ENCODE data around the gene ZEB2.

Gene ZEB2

DNA sequence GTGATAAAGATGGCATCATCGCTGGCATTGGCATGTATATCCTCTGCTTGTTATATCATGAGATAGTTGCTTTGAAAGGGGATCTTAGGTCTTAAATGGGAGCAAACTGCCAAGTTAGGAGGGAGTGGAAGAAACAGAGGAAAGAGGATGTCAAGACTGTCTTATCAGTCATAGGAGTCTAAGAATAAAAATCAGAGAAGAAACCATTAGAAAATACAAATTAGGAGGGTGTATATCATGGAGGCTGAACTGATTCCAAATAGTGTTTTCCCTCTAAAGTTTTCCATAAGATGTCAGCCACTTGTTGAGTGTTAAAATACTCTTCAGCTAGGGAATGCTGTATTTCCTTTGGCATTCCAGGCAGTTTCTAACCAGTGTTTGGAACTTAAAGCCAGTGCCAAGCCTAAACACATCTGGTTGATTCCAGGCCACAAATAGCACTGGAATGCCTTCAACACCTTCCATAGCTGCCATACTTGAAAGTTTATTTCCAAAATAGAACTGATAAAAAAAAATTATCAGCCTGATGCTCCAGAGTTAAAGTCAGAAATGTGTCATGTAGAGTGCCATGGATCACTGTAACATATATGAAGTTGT, 129.4 kb downstream of the ZEB2 start:
- TF ChIP-seq POLR2AphosphoS5 (IDR thresholded peaks at IDR 0.05; ENCODE audit: low read depth) (no peak), GABPA (IDR thresholded peaks at IDR 0.05; ENCODE audit: low read depth) (no peak)
- Histone ChIP-seq H3K4me3 (replicated peaks; ENCODE audit: insufficient read depth, low read length) (no peak overlapping the region), H3K27ac (replicated peaks) (no peak overlapping the region), H3K27me3 (ENCODE audit: insufficient read depth, poor library complexity, severe bottlenecking) (no peaks in the 10 kb centered on the region)
- DNase-seq (ENCODE audit: low read depth in 1 of 2, low spot score in 1 of 2), result no peak

GRCh38 chr2:144389930-144390311, 130.0 kb downstream of the ZEB2 start:
- no peaks in the 10 kb centered on the region for H3K27me3 ChIP-seq (ENCODE audit: insufficient read depth, poor library complexity, severe bottlenecking)
- H3K4me3 ChIP-seq (replicated peaks; ENCODE audit: insufficient read depth, low read length), result no peak overlapping the region
- DNase-seq (ENCODE audit: low read depth in 1 of 2, low spot score in 1 of 2), result no peak
- H3K27ac ChIP-seq (replicated peaks), result no peak overlapping the region
- TF ChIP-seq, protein P1, sequence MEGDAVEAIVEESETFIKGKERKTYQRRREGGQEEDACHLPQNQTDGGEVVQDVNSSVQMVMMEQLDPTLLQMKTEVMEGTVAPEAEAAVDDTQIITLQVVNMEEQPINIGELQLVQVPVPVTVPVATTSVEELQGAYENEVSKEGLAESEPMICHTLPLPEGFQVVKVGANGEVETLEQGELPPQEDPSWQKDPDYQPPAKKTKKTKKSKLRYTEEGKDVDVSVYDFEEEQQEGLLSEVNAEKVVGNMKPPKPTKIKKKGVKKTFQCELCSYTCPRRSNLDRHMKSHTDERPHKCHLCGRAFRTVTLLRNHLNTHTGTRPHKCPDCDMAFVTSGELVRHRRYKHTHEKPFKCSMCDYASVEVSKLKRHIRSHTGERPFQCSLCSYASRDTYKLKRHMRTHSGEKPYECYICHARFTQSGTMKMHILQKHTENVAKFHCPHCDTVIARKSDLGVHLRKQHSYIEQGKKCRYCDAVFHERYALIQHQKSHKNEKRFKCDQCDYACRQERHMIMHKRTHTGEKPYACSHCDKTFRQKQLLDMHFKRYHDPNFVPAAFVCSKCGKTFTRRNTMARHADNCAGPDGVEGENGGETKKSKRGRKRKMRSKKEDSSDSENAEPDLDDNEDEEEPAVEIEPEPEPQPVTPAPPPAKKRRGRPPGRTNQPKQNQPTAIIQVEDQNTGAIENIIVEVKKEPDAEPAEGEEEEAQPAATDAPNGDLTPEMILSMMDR (IDR thresholded peaks at IDR 0.05; ENCODE audit: insufficient read depth, low read length), result no peak
- no peak for TF ChIP-seq GABPA (IDR thresholded peaks at IDR 0.05; ENCODE audit: low read depth)
- TF ChIP-seq SPI1 (IDR thresholded peaks at IDR 0.05; ENCODE audit: borderline replicate concordance, low read depth), result no peak
- TF ChIP-seq POLR2AphosphoS5 (IDR thresholded peaks at IDR 0.05; ENCODE audit: low read depth), result no peak

GRCh38 chr2:144389151-144389929, 130.6 kb downstream of the ZEB2 start:
- DNase-seq (ENCODE audit: low read depth in 1 of 2, low spot score in 1 of 2), result no peak
- H3K27me3 ChIP-seq (ENCODE audit: insufficient read depth, poor library complexity, severe bottlenecking), result no peaks in the 10 kb centered on the region
- TF ChIP-seq POLR2AphosphoS5 (IDR thresholded peaks at IDR 0.05; ENCODE audit: low read depth), result peak; percentile 16; the same call in 1 of the 2 replicates
- no peak for TF ChIP-seq REST (IDR thresholded peaks at IDR 0.05; ENCODE audit: insufficient replicate concordance, low read depth)
- TF ChIP-seq, protein P1 (IDR thresholded peaks at IDR 0.05; ENCODE audit: insufficient read depth, low read length), result no peak
- no peak overlapping the region for H3K27ac ChIP-seq (replicated peaks)
- no peak overlapping the region for H3K4me3 ChIP-seq (replicated peaks; ENCODE audit: insufficient read depth, low read length)

DNA sequence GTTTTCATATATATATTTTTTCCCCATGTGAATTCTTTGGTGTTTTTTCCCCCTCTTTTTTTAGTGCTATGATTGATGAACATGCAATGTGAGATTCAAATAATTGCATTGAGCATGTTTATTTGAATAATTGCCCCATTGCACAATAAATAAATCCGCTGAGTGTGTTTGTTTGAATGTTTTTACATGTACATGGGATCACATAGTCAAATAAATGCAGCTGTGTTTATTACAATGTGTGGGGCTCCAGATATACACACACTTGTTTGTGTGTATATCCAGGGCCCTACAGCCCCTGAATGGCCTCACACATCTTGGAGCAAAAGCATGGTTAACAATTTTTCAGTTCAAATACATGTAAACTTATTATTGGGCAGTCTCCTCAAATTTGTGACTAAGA, 134.5 kb downstream of the ZEB2 start:
- TF ChIP-seq SPI1 (IDR thresholded peaks at IDR 0.05; ENCODE audit: borderline replicate concordance, low read depth), result no peak
- TF ChIP-seq GABPA (IDR thresholded peaks at IDR 0.05; ENCODE audit: low read depth), result no peak
- no peak for TF ChIP-seq POLR2AphosphoS5 (IDR thresholded peaks at IDR 0.05; ENCODE audit: low read depth)
- TF ChIP-seq, protein P1 (IDR thresholded peaks at IDR 0.05; ENCODE audit: insufficient read depth, low read length), result no peak
- no peak for TF ChIP-seq REST (IDR thresholded peaks at IDR 0.05; ENCODE audit: insufficient replicate concordance, low read depth)
- H3K27me3 ChIP-seq (ENCODE audit: insufficient read depth, poor library complexity, severe bottlenecking), result no peaks in the 10 kb centered on the region
- no peak for DNase-seq (ENCODE audit: low read depth in 1 of 2, low spot score in 1 of 2)
- H3K4me3 ChIP-seq (replicated peaks; ENCODE audit: insufficient read depth, low read length), result no peak overlapping the region
- no peak overlapping the region for H3K27ac ChIP-seq (replicated peaks)

Data from HL-60 (cell line).